GM12878 (cell line): Measurements from ENCODE around the gene FKBP8.

ENCODE experiments used
- ATF2 ChIP-seq: IDR thresholded peaks from 2 replicates; pipeline ENCODE4 v1.6.1; 2012; ENCODE audit warnings: low read length, inconsistent platforms
- ATF3 ChIP-seq: IDR thresholded peaks from 2 replicates; pipeline ENCODE4 v1.6.1; 2011; ENCODE audit warnings: low read depth, mild to moderate bottlenecking, low read length, moderate library complexity, borderline replicate concordance; ENCODE audit errors: extremely low read depth
- CTCF ChIP-seq, 3 experiments: IDR thresholded peaks in 2 of 3; conservative IDR thresholded peaks in 1 of 3; 2 replicates each; pipeline ENCODE4 v1.5.1; 2011; ENCODE audit warnings: low read depth in 3 of 3, low read length in 3 of 3, mild to moderate bottlenecking in 3 of 3, control low read depth in 2 of 3, moderate library complexity in 2 of 3, inconsistent platforms in 1 of 3, mixed read lengths in 1 of 3; ENCODE audit not compliant: control insufficient read depth in 2 of 3, insufficient read depth in 1 of 3; ENCODE audit errors: extremely low read depth in 1 of 3
- EZH2 ChIP-seq: IDR thresholded peaks from 2 replicates; pipeline ENCODE4 v1.6.1; 2012; ENCODE audit warnings: low read depth, mild to moderate bottlenecking, control low read depth, inconsistent platforms, low read length, borderline replicate concordance; ENCODE audit not compliant: control insufficient read depth
- POLR2A ChIP-seq: IDR thresholded peaks from 2 replicates; pipeline ENCODE4 v1.6.1; 2011; ENCODE audit warnings: low read depth, mild to moderate bottlenecking, low read length
- POLR2AphosphoS2 ChIP-seq: IDR thresholded peaks from 2 replicates; pipeline ENCODE4 v1.6.1; 2011; ENCODE audit warnings: low read depth, mild to moderate bottlenecking, low read length, improper control_type of control experiment, moderate library complexity
- RAD21 ChIP-seq: IDR thresholded peaks from 2 replicates; pipeline ENCODE4 v1.6.1; 2011; ENCODE audit warnings: mild to moderate bottlenecking, low read depth, low read length, moderate library complexity; ENCODE audit not compliant: insufficient read depth
- RFX5 ChIP-seq: IDR thresholded peaks from 2 replicates; pipeline ENCODE4 v1.6.1; 2011; ENCODE audit warnings: low read depth, low read length, improper control_type of control experiment
- SMC3 ChIP-seq: IDR thresholded peaks from 2 replicates; pipeline ENCODE4 v1.6.1; 2011; ENCODE audit warnings: low read length, improper control_type of control experiment, borderline replicate concordance
- SP1 ChIP-seq: IDR thresholded peaks from one replicate; pipeline ENCODE4 v1.6.1; 2011; ENCODE audit warnings: low read depth, low read length
- YBX1 ChIP-seq: fragments of 450-650 bp; IDR thresholded peaks from 2 replicates; pipeline ENCODE4 v1.6.1; 2016; ENCODE audit warnings: antibody characterized with exemption

GRCh38 chr19:18491995-18492953 lies 51.1 kb downstream of the FKBP8 start:
- TF ChIP-seq CTCF (IDR thresholded peaks at IDR 0.05 in 2 of 3, conservative IDR thresholded peaks at IDR 0.05 in 1 of 3; ENCODE audit: control insufficient read depth in 2 of 3, extremely low read depth in 1 of 3, insufficient read depth in 1 of 3, low read depth in 3 of 3, low read length in 3 of 3): no peak
- TF ChIP-seq SP1: no peak
- TF ChIP-seq YBX1: no peak
- no peak for TF ChIP-seq RAD21
- no peak for TF ChIP-seq POLR2A
- no peak for TF ChIP-seq RFX5
- no peak for TF ChIP-seq ATF3
- TF ChIP-seq EZH2: no peak
- no peak for TF ChIP-seq ATF2
- no peak for TF ChIP-seq SMC3
- no peak for TF ChIP-seq POLR2AphosphoS2
